ENCODE results near the gene SCAMP2.
"Not testable (repeated sequence)": the region's sequence is repeated elsewhere in the genome, so short reads cannot be mapped to it uniquely, and the experiment has no call there.

The SCAMP2 gene

DNA sequence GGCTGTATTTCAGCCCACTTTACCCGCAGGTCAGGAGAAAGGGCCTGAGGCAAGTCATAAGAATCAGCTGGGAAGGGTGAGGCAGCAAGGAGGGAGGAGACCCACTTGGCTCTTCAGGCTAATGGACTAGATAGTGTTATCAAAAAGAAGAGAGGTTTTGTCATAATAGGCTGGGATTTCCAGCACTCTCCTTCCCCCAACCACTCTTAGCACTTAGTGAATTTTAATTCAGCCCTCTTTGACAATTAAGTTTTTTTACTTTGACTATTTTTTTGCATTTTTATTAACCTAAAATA, 17.4 kb upstream of the SCAMP2 start:
- DNase-seq: no peak

DNA sequence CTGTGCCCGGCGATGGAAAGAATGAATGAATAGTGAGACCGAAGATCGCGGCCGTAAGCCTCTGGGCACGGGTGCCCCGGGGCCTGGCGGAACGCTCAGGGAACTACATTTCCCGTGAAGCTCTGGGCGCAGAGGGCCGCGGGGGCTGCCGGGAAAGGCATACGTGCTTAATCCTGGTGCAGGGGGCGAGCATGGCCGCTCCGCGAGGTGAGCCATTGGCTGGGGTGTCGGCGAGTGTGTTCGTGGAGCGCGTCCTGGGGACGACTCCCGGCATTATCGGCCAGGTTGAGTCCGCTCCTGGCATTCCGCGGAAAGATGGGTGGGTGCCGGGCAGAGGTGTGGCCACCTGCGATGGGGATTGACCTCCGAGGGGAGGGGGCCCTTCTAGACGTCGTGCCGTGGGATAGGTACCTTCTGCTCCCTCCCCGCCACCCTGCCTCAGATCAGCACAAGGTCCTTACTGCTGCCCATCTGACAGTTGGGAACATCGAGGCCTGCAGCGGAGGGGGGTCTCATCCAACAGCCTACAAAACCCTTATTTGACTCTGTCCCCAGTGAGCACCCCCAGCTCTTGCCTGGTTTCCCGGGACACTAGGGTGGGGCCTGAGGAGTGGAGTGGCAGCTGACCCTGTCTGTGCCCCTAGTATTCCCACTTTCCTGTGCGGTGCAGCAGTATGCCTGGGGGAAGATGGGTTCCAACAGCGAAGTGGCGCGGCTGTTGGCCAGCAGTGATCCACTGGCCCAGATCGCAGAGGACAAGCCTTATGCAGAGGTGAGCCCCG, 16.9 kb upstream of the SCAMP2 start, which contains the start of gene MPI:
MPI (plus strand) TSS at position 160 of the 782 bp plus-strand sequence; CDS start at position 192, 32 bp downstream.
- DNase-seq: peak; percentile 22 to 93 (median 77)

DNA sequence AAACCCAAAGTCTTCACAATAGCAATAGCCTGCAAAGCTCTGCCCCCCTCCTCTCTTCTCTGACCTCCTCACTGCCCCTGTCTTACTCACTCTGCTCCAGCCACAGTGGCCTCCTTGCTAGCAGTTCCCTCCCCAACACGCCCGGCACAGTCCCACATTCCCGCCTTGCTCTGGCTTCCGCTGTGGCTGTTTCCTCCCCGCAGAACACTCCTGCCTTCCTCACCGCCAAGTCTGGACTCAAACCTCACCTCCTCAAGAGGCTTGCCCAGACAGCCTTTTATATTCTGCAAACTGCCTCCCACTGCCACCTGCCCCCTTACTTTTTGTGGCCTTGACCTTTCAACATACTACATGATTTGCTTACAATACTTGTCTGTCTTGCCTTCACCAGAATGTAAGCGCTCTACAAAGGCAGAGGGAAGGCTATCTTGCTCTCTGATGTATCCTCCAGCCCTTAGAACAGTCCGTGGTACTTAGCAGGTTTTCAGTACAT, 16.3 kb upstream of the SCAMP2 start:
- DNase-seq: peak in 29 of 56 donors; percentile 14 to 77 (median 45)

DNA sequence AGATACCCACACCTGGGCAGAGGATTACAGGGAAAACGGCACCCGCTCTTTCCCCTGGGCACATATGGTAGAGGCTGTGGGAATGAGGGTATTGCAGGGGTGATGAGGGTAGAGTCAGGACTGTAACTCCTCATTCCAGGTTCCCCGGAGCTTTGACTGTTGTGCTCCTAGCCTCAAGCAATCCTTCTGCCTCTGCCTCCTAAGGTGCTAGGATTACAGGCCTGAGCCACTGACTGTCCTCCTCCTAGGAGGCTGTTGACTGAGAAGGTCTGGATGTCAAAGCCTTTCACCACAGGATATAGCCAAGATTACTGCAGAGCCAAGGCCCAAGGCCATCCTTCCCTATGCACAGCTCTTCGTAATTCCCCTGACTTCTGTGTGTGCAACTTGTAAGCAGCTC, 15.6 kb upstream of the SCAMP2 start:
- DNase-seq: no peak

DNA sequence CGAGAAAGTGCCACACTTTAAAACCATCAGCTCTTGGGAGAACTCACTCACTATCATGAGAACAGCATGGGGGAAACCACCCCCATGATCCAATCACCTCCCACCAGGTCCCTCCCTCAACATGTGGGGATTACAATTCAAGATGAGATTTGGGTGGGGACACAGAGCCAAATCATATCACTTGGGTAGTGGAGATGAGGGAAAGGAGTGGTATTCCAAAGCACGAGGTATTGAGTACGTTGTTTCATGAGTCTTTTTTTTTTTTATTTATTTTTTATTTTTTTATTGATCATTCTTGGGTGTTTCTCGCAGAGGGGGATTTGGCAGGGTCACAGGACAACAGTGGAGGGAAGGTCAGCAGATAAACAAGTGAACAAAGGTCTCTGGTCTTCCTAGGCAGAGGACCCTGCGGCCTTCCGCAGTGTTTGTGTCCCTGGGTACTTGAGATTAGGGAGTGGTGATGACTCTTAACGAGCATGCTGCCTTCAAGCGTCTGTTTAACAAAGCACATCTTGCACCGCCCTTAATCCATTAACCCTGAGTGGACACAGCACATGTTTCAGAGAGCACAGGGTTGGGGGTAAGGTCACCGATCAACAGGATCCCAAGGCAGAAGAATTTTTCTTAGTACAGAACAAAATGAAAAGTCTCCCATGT, 14.5 kb upstream of the SCAMP2 start:
- DNase-seq: not testable (repeated sequence)

DNA sequence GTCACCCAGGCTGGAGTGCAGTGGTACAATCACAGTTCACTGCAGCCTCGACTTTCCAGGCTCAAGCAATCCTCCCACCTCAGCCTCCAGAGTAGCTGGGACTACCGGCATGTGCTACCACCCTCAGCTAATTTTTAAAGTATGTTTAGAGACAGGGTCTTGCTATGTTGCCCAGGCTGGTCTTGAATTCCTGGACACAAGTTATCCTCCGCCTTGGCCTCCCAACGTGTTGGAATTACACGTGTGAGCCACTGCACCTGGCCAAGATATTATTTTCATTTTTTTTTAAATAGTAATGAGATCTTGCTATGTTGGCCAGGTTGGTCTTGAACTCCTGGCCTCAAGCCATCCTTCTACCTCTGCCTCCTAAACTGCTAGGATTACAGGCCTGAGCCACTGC, 12.3 kb upstream of the SCAMP2 start:
- DNase-seq: no peak

DNA sequence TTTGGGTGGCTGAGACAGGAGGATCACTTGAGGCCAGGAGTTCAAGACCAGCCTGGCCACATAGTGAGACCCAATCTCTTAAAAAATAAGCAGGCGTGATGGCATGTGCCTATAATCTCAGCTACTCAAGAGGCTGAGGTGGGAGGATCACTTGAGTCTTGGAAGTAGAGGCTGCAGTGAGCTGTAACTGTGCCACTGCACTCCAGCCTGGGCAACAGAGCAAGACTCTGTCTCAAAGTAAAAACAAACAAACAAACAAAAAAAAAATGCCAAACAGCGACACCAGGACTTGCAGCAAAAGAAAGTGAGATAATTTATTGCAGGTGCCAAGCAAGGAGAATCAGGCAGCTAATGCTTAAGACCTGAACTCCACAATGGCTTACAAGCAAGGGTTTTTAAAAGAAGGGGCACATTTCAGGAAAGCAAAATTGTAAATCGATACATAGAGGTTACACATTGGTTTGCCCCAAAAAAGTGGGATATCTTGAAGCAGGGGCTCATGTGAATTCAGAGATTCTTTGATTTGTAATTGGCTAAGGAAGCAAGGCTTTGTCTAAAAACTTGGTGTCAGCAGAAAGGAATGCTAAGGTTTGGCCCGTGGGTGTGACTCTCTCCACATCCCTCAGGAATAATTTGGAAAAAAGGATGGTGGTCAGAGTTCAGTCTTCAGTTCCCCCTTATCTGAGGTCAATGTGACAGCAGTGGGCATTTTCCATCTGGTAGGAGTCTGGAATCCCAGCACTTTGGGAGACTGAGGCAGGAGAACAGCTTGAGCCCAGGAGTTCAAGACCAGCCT, 11.5 kb upstream of the SCAMP2 start:
- DNase-seq: no peak

DNA sequence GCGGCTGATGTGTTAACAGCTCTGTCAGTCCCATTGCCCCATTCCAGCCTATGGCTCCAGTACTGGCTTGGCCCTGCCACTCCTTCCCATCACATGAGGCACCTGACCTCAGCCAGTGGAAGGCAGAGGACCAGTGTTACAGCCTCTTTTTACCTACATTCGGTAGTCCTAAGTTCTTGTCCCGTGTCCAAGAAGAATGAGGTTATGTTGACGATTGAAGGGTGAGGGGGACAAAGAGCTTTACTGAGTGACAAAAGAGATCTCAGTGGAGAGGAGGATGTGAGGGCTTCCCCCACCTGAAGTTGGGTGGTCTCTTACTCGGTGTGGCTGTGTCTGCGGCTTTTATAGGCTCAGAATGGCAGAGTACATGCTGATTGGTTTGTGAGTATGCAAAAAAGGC, 9.4 kb upstream of the SCAMP2 start:
- DNase-seq: no peak

DNA sequence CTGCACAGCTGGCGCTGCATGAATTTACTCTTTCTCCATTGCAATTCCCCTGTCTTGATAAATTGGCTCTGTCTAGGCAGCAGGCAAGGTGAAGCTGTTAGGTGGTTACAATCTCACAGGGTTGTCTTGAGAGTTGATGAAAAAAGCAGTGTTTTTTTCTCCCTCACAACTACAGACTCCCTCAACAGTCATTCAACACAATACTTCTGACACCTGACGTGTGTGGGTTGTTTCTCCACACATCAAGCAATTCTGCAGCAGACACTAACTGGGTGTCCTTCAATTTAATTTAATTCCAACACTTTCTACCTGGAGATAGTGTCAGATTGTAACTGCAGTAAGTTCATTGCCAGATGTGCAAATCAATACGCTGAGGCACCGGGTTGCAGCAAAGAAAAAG, 5.1 kb upstream of the SCAMP2 start:
- DNase-seq: no peak

DNA sequence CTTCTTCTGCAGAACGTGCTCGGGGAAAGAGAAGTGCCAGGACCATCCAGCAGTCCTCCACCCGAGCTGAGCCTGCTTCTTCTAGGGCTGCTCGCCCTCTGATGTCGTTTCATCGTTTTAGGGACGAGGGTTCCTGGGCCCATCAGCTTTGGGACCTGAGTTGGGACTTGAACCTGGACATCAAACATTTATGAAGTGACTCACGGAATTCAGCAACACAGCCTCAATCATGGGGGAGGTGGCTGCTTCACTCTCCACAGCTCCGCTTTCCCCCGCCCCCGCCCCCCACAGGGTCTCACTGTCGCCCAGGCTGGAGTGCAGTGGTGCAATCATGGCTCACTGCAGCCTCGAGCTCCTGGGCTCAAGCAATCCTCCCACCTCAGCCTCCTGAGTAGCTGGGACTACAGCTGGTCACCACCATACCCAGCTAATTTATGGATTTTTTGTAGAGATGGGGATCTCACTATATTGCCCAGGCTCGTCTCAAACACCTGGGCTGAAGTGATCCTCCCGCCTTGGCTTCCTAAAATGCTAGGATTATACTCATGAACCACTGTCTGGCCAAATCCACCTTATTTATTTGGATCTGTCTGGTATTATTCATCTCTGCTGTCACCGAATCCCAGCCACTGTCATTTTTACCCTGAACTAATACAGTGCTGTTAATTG, 725 bp upstream of the SCAMP2 start:
- DNase-seq: peak in 7 of 56 donors; percentile 10 to 55 (median 27)

DNA sequence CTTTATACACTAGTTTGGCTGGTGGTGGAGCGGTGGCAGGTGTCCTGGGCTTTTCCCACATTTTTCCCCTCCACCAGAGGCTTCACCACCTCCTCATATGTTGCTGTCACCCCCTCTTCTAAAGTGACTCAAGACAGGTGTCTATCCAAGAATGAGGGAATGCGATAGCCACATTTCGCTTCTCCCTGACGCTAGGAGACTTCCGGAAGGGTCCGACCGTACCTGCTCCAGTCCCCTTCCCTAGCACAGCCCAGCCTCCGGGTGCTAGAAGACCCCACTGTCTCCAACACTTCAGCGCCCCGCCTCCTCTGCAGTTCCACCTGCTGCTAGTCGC, 496 bp downstream of the SCAMP2 start:
- no peak for DNase-seq

DNA sequence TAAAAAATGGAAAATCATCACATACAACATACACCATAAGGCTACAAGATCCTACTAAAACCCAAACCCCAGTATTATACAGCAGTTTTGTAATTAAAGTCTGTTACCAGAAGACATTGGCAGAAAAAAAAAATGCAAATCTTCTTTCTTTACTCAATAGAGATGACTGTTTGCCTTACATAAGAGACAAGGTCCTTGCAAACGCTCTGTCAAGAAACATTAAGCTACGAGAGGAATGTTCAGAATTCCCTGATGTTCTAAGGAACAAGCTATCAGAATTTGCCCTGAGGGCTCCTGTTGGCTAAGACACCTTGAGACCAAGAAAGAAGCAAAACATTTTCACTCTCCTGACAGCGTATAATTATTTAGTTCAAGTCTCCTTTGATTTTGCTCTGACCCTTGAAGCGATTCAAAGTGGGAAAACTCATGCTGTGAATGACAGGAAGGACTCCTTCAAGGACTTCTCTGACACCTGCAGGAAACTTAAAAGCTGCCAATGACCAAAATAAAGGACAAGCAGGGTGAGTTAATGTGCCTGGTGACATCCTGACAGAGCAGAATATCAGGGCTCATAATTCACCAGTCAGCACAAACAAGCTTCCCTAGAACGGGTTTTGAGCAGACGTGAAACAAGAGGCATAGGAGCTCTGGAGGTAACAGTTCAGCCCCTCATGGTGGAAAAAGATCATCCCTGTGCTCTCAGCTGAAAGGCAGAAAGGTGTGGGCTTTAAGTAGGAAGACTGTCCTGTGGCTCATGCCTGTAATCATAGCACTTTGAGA, 2.5 kb downstream of the SCAMP2 start:
- DNase-seq: no peak

DNA sequence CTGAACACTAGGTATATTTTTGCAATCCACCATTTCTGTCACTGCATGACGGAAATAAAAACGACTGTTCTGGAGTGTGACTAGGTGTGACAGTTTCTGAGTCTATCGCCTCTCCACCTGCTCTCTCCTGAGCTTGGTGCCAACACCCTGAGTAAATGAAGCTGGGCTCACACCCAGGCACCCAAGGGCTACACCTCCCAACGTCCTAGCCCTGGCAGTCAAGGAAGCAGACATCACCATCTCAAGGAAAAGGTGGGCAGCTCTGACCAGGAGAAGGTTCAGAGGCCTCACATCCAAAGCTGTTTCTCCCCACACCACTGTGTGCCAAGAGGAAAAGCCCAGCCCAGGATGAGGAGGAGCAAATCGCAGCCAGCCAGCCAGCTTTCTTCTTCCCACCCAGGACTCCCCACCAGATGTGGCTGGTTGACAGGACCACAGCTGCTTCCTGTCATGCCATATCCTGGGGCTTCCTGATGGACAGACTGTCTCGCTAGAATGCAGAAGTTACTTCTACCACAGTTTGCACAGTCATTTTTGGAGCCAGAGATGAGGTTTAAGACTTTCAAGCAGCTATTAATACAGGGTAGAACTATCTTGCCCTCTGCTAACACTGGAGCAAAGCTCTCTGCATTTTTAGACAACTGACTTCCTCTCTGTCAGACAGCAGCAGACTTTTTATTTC, 3.3 kb downstream of the SCAMP2 start:
- peak in 32 of 56 donors; percentile 3 to 68 (median 24) for DNase-seq

DNA sequence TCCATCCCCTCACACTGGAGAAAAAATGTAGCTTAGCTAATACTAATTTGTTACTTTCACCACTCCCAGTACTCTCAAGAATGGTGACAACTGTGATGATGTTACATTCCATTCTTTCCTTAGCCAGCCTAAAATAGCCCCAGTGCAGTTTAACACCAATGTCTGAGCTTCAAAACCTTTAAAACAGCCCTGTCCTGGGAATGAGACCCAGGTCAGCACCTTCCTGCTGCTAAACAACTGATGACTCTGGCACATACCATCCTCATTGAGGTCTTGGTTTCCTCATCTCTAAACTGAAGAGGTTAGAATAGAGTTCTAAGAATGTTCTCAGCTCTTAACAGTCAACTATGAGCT, 3.8 kb downstream of the SCAMP2 start:
- DNase-seq: no peak

DNA sequence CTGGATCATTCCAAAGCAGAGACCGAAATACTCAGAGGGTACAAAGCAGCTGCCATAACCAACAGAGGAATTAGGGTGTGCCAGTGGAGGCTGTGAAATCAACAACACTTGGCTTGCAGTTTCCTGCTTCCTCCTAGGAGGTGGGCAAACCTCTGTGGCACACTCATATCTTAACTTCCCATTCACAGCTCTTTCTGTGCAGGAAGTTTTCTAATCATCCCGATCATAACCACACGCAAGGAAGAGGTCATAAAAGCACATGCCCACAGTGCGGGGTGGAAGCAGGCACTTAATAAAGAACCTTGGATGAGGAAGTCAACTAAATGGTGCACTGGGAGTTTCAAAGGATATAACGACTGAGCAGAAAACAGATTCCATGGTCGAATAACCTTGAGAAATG, 5.1 kb downstream of the SCAMP2 start:
- peak in 3 of 56 donors; percentile 7 to 26 (median 8) for DNase-seq

DNA sequence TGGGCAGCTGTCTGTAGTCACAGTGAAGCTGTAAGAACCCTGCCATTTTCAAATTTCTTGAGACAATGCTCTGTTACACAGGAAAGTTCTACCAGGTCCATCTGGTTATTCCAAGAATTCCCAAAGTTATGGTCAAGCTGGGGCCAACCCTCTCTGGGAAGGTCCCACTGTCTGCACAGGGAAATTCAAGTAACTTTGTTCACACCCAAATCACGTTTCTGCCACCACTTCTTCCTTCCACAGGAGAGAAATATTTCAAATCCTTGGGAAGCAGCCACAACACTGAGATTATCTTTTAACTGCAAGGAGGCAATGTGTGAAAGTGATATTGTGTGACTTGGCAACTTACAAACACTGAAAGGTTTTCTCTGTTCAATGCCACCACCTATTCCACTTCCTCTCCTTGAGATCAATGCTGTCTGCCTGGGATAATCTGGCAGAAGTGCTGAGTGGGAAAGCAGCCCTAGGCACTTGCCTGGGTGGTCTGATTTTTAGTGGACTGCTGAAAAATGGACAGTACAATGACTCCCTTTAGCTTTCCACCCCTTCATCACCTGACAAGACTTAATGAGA, 5.6 kb downstream of the SCAMP2 start:
- no peak for DNase-seq

DNA sequence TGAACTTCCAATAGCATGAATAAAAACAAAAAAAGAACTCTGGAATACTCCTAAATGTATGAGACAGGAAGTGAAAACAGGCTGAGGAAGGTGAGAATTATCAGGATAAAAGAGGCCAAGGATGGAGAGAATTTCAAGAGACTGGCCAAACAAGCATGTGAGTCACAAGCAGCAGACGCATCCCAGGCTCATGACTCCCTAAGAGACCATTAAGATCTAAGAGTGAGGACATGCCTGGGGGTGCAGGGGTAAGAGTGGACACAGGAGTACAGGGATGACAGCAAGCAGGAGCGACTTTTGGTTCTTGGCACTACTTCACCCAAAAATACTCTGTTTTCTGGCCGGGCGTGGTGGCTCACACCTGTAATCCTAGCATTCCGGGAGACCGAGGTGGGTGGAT, 7.1 kb downstream of the SCAMP2 start:
- DNase-seq: no peak

DNA sequence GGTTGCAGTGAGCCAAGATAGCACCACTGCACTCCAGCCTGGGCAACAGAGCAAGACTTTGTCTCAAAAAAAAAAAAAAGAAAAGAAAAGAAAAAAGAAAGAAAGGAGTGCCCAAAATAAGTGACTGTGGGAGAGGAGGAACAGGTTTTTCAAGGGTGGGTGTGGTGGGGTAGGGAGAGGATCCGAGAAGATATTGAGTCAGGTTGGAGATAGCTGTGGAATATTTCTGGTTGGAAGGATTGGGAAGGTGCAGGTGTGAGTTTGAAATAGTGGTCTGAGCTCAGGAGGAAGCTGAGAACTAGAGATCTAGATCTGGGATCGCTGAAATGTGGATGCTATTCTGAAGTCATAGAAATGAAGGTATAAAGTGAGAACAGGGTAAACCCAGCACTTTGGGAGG, 7.8 kb downstream of the SCAMP2 start:
- DNase-seq: no peak

DNA sequence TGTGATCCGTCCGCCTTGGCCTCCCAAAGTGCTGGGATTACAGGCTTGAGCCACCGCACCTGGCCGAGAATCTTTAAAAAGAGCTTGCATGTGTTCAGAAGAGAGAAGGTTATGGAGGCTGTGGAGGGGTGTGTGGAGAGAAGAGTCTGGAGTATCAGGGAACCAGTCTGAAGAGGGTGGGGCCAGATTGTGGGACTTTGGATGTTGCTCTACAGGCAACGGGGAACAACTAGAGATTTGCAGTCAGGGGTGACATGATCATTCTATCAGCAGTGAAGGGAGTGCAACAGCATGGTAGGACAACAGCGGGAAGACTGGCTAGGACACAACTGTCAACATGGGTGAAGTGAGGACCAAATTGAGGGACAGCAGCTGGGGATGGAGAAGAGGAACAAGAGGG, 8.9 kb downstream of the SCAMP2 start:
- DNase-seq: no peak
